ENCODE results near the gene MCRS1.

DNA sequence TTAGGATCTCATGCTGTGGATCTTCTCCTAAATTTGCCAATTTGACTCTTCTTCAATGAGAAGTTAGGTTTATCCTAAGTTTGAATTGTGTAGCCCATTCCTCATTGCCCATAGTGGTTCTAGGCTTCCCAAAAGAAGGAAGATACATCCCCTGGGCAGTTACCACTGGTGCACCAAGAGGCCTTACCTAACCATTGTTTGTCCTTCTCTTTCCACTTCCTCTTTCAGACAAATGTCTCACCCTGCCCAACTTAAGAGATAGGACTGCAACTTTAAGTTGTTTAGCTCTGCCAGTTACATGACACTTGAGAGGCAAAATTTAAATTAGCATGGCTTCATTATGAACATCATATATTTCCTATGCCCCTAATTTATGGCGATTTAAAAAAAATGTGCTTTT, 38.5 kb downstream of the MCRS1 start:
- TF ChIP-seq JUND (IDR thresholded peaks at IDR 0.05; ENCODE audit: low read depth, low read length), result no peak
- no peak for TF ChIP-seq CTCF (IDR thresholded peaks at IDR 0.05 in 2 of 3, conservative IDR thresholded peaks at IDR 0.05 in 1 of 3; ENCODE audit: control insufficient read depth in 2 of 3, extremely low read depth in 1 of 3, insufficient read depth in 1 of 3, low read depth in 3 of 3, low read length in 3 of 3)

Measured in GM12878 (cell line).